Suprapubic skin (tissue), 4 donors: ENCODE data around the gene BSG. TPM values are rescaled to one million over a fixed set of nuclear protein-coding genes. Genes with fewer than 3 reads are reported as not detected.
A peak's percentile ranks its signal among the peaks of the same experiment; 100 is the strongest.

Source experiments
- DNase-seq, 2 donors: peaks; one replicate each; pipeline ENCODE4 v3.0.0-alpha.2; 2019; ENCODE audit warnings: low spot score in 2 of 2
- H3K27ac ChIP-seq: fragments of 200-600 bp; sonication (generic); one replicate; pipeline ENCODE4 v1.5.1; 2019
- H3K27me3 ChIP-seq: fragments of 200-600 bp; sonication (generic); one replicate; pipeline ENCODE4 v1.5.1; 2019
- H3K36me3 ChIP-seq: fragments of 200-600 bp; sonication (generic); one replicate; pipeline ENCODE4 v1.5.1; 2019
- H3K4me1 ChIP-seq: fragments of 200-600 bp; sonication (generic); one replicate; pipeline ENCODE4 v1.5.1; 2019
- H3K4me3 ChIP-seq: fragments of 200-600 bp; sonication (generic); one replicate; pipeline ENCODE4 v1.5.1; 2019; ENCODE audit warnings: mild to moderate bottlenecking
- H3K9me3 ChIP-seq: fragments of 200-600 bp; sonication (generic); one replicate; pipeline ENCODE4 v1.5.1; 2019
- CTCF ChIP-seq, 2 donors: fragments of 200-600 bp in 1 of 2; fragments of 450-650 bp in 1 of 2; sonication (generic) in 1 of 2; IDR thresholded peaks; one replicate each; pipeline ENCODE4 v1.5.1; 2016 to 2019; ENCODE audit warnings: antibody characterized with exemption in 2 of 2, mild to moderate bottlenecking in 1 of 2, moderate library complexity in 1 of 2
- EP300 ChIP-seq: sonication (generic); formaldehyde crosslinking; IDR thresholded peaks from one replicate; pipeline ENCODE4 v1.6.1; 2017; ENCODE audit warnings: antibody characterized with exemption
- POLR2A ChIP-seq, 2 donors: fragments of 450-650 bp; IDR thresholded peaks; one replicate each; pipeline ENCODE4 v1.6.1; 2017; ENCODE audit warnings: antibody characterized with exemption in 2 of 2, mild to moderate bottlenecking in 2 of 2, moderate library complexity in 2 of 2
- POLR2AphosphoS5 ChIP-seq, 3 donors: sonication (generic); formaldehyde crosslinking; IDR thresholded peaks; one replicate each; pipeline ENCODE4 v1.6.1; 2017; ENCODE audit warnings: antibody characterized with exemption in 3 of 3
- WGBS: methylation state at CpG from one replicate; pipeline ENCODE4 v1.1.5; 2018; 5-methylcytosine and 5-hydroxymethylcytosine counted together
- total RNA-seq, 4 donors: library from RNA; depleted of rRNA; stranded (reverse); fragments of >200 nt; gene quantifications; one replicate each; pipeline ENCODE4 v1.1.0, GENCODE V29; 2016

Gene BSG
- total RNA-seq, 4 donors from 2014 or later, result 265 to 314 (median 285) TPM

DNA sequence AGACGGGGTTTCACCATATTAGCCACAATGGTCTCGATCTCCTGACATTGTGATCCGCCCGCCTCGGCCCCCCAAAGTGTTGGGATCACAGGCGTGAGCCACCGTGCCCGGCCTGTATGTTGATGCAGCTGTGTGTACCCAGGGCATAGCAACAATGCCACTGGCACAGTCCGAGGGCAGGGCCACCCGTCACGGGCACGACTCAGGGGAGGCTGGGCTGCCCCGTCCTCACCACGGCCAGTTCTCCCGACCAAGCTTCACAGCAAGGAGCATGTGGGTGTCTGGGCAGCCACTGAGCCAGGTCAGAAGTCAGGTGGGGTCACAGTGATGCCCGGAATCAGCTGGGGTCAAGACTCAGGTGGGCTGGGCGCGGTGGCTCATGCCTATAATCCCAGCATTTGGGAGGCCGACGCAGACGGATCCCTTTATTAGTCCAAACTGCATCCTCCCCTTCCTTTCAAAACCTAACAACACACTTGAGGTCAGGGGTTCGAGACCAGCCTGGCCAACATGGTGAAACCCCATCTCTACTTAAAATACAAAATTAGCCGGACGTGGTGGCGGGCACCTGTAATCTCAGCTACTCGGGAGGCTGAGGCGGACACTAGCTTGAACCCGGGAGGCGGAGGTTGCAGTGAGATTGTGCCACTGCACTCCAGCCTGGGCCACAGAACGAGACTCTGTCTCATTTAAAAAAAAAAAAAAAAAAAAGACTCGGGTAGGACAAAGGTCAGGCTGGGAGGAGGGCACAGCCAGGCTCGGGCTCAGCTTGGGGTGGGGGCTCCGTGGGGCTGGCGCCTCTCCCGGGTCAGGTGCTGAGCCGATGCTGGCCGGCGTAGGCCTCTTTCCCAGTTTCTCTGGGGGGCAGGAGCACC, 42.0 kb upstream of the BSG start:
- no peaks in the 10 kb centered on the region for H3K9me3 ChIP-seq
- no peak for DNase-seq
- H3K4me1 ChIP-seq, result peaks cover 30% of the 10 kb centered on the region
- TF ChIP-seq POLR2AphosphoS5 (IDR thresholded peaks at IDR 0.05), result no peak
- no peak for TF ChIP-seq CTCF (IDR thresholded peaks at IDR 0.05)
- 64% methylated on average over 36 of the region's 38 CpGs for WGBS
- peak overlapping the region; percentile 86 for H3K4me3 ChIP-seq
- no peak overlapping the region for H3K27ac ChIP-seq
- peaks cover 2% of the 10 kb centered on the region for H3K36me3 ChIP-seq
- no peaks in the 10 kb centered on the region for H3K27me3 ChIP-seq

GRCh38 chr19:531009-531752, 41.2 kb upstream of the BSG start:
- H3K4me1 ChIP-seq, result peaks cover 32% of the 10 kb centered on the region
- peaks cover 10% of the 10 kb centered on the region for H3K36me3 ChIP-seq
- no peaks in the 10 kb centered on the region for H3K9me3 ChIP-seq
- peak overlapping the region; percentile 86 for H3K4me3 ChIP-seq
- peak overlapping the region; percentile 87 for H3K27ac ChIP-seq
- TF ChIP-seq CTCF (IDR thresholded peaks at IDR 0.05) (no peak), POLR2AphosphoS5 (IDR thresholded peaks at IDR 0.05) (peak in 1 of 3 donors; percentile 12)
- H3K27me3 ChIP-seq, result no peaks in the 10 kb centered on the region
- WGBS, result no CpG with 5 or more reads among the region's 103 CpGs
- DNase-seq, result peak in 1 of 2 donors; percentile 87

DNA sequence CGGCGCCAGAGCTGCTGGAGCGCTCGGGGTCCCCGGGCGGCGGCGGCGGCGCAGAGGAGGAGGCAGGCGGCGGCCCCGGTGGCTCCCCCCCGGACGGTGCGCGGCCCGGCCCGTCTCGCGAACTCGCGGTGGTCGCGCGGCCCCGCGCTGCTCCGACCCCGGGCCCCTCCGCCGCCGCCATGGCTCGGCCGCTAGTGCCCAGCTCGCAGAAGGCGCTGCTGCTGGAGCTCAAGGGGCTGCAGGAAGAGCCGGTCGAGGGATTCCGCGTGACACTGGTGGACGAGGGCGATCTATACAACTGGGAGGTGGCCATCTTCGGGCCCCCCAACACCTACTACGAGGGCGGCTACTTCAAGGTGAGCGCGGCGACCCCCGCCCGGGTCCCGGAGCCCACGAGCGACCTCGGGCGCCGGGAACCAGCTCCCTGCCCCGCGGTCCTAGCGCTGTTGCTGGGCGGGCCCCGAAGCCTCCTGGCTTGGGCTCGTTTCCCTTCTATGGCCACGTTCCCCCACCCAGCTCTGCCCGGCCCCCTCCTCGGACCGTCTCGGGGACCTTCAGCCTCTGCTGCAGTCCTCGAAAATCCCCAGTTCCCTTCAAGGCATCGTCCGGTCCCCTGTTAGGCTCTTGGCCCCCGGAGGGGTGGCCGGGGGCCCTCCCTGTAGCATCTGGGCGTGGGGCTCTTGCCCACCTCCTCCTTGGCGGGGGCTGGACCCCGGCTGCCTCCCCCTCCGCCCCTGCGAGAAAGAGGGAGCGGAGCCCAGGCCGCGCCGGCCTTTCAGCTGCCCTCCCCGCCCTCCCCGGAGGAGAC, 40.4 kb upstream of the BSG start, which contains the start of gene CDC34:
TSS of gene CDC34 (plus strand) at position 8 of the 808 bp plus-strand sequence. CDS start at position 180, 172 bp downstream.
- no peak for DNase-seq
- Histone ChIP-seq H3K9me3 (no peaks in the 10 kb centered on the region), H3K36me3 (peaks cover 18% of the 10 kb centered on the region), H3K27ac (peak within 1 kb of the TSS; percentile 87), H3K4me3 (peak within 1 kb of the TSS; percentile 86), H3K27me3 (no peaks in the 10 kb centered on the region), H3K4me1 (peaks cover 32% of the 10 kb centered on the region)
- TF ChIP-seq EP300, result no peak
- TF ChIP-seq POLR2A (IDR thresholded peaks at IDR 0.05), result peak in 1 of 2 donors; percentile 77
- 0% methylated on average over 8 of the region's 84 CpGs for WGBS

GRCh38 chr19:532561-533363, 39.6 kb upstream of the BSG start:
- no peak for TF ChIP-seq EP300
- no peak for TF ChIP-seq POLR2AphosphoS5 (IDR thresholded peaks at IDR 0.05)
- TF ChIP-seq CTCF (IDR thresholded peaks at IDR 0.05), result peak; percentile 22 to 24
- peaks cover 23% of the 10 kb centered on the region for H3K36me3 ChIP-seq
- peak overlapping the region; percentile 83 for H3K27ac ChIP-seq
- H3K27me3 ChIP-seq, result no peaks in the 10 kb centered on the region
- 0% methylated on average over 22 of the region's 47 CpGs for WGBS
- peaks cover 32% of the 10 kb centered on the region for H3K4me1 ChIP-seq
- H3K9me3 ChIP-seq, result no peaks in the 10 kb centered on the region
- peak in 1 of 2 donors; percentile 83 for DNase-seq
- peak overlapping the region; percentile 86 for H3K4me3 ChIP-seq
